Ovary (tissue), 9 donors: ENCODE results near the gene TNFRSF13B. TPM values are rescaled to one million over a fixed set of nuclear protein-coding genes. Genes with fewer than 3 reads are reported as not detected.
"Not testable (repeated sequence)": the region's sequence is repeated elsewhere in the genome, so short reads cannot be mapped to it uniquely, and the experiment has no call there.

Experiments
- DNase-seq, 5 donors: peaks; one replicate each; pipeline ENCODE4 v3.0.0-alpha.2; 2019 to 2020
- H3K27ac ChIP-seq, 2 donors: fragments of 200-600 bp; one replicate each; pipeline versions ENCODE4 v1.5.1 to v1.8.0; 2019 to 2022
- H3K27me3 ChIP-seq: fragments of 200-600 bp; one replicate; pipeline ENCODE4 v1.8.0; 2022
- H3K36me3 ChIP-seq: fragments of 200-600 bp; sonication (generic); one replicate; pipeline ENCODE4 v1.5.1; 2019
- H3K4me1 ChIP-seq: one replicate; pipeline ENCODE4 v1.8.1; 2013; ENCODE audit warnings: mild to moderate bottlenecking, moderate library complexity; ENCODE audit not compliant: insufficient read depth
- H3K4me3 ChIP-seq: fragments of 200-600 bp; sonication (generic); one replicate; pipeline ENCODE4 v1.5.1; 2017
- H3K9me3 ChIP-seq, 2 donors: fragments of 200-600 bp in 1 of 2; sonication (generic) in 1 of 2; one replicate each; pipeline versions ENCODE4 v1.5.1 to v1.8.1; 2013 to 2019; ENCODE audit warnings: mild to moderate bottlenecking in 1 of 2, moderate library complexity in 1 of 2
- CTCF ChIP-seq, 3 donors: fragments of 450-650 bp in 2 of 3; fragments of 200-600 bp in 1 of 3; IDR thresholded peaks; one replicate each; pipeline versions ENCODE4 v1.5.1 to v1.8.0; 2016 to 2022; ENCODE audit warnings: antibody characterized with exemption in 3 of 3, mild to moderate bottlenecking in 1 of 3
- EP300 ChIP-seq: sonication (generic); formaldehyde crosslinking; IDR thresholded peaks from one replicate; pipeline ENCODE4 v1.6.1; 2017; ENCODE audit warnings: antibody characterized with exemption
- POLR2A ChIP-seq: fragments of 450-650 bp; IDR thresholded peaks from one replicate; pipeline ENCODE4 v1.6.1; 2017; ENCODE audit warnings: antibody characterized with exemption, mild to moderate bottlenecking, moderate library complexity
- WGBS, 3 donors: extraction: QIAGEN DNeasy Blood & Tissue Kit in 1 of 3; methylation state at CpG; one replicate each; pipeline versions ENCODE4 v1.1.5 to v1.1.7; 2013 to 2017; 5-methylcytosine and 5-hydroxymethylcytosine counted together
- intact Hi-C, 4 donors: fragments of 100-400 bp; cut with DNase I; formaldehyde crosslinking; loops; one replicate each; pipeline versions ENCODE4 v1.11.0 to v1.15.1; 2022 to 2023
- polyA plus RNA-seq, 2 donors: library from polyadenylated mRNA; stranded (reverse); fragments of 200-250 nt in 1 of 2; fragments of 350-450 nt in 1 of 2; fragmentation: Illumina TruSeq in 1 of 2; extraction: RNeasy Lipid Tissue Mini Kit (QIAGEN cat#74804) in 1 of 2; gene quantifications; one replicate each; pipeline ENCODE4 v1.2.3, GENCODE V29; 2013 to 2014
- total RNA-seq, 7 donors: library from RNA; depleted of rRNA in 2 of 7; stranded (reverse); fragments of >200 nt in 2 of 7; fragmentation: NEBNext Ultra II Directional in 3 of 7; extraction: Animal tissue kit (Norgen Biotek cat#: 25700) in 3 of 7; gene quantifications; one replicate each; pipeline versions ENCODE4 v1.1.0 to v1.2.4, GENCODE V29; 2016 to 2023
- donor health status: DM: no; HTN: no; CAD: no; lungs with moderate emphysema.
- donor health status: DM: no; HTN: no; CAD: no.
- donor health status: Bipolar disorder and iron deficiency.
- donor health status: DM: yes; HTN: yes; CAD: no.
- donor health status: DM: no; HTN: no; CAD: no.
- donor health status: DM: yes; HTN: yes; CAD: no.

TNFRSF13B gene
- total and polyA plus RNA-seq, 9 donors = 0.53 TPM; not detected in 8

GRCh38 chr17:16968786-16969185 is 3.1 kb downstream of the TNFRSF13B start:
- intact Hi-C loops = no loop called here
- Histone ChIP-seq H3K4me1 (no peaks in the 10 kb centered on the region), H3K36me3 (no peaks in the 10 kb centered on the region)

GRCh38 chr17:16962804-16963203 is 9.1 kb downstream of the TNFRSF13B start:
- DNase-seq = no peak
- TF ChIP-seq POLR2A (no peak), EP300 (no peak), CTCF (IDR thresholded peaks at IDR 0.05) (no peak)
- intact Hi-C loops = no loop called here
- Histone ChIP-seq H3K36me3 (no peaks in the 10 kb centered on the region), H3K27me3 (no peaks in the 10 kb centered on the region), H3K4me1 (no peaks in the 10 kb centered on the region), H3K9me3 (no peaks in the 10 kb centered on the region), H3K27ac (no peak overlapping the region), H3K4me3 (no peak overlapping the region)
- 43 to 53% (median 50%) methylated on average over 7 of the region's 7 CpGs for WGBS, 3 donors

More at GRCh38 chr17:16968786-16969185, 3.1 kb downstream of the TNFRSF13B start:
- Histone ChIP-seq H3K27ac (no peak overlapping the region), H3K27me3 (no peaks in the 10 kb centered on the region), H3K4me3 (no peak overlapping the region), H3K9me3 (no peaks in the 10 kb centered on the region)
- WGBS, 3 donors = 85 to 93% (median 86%) methylated on average over 1 of the region's 1 CpG
- TF ChIP-seq EP300 = no peak
- no peak for TF ChIP-seq POLR2A
- TF ChIP-seq CTCF (IDR thresholded peaks at IDR 0.05) = no peak
- DNase-seq = no peak

GRCh38 chr17:16961792-16962191 is 10.1 kb downstream of the TNFRSF13B start:
- intact Hi-C loops = no loop called here
- no peaks in the 10 kb centered on the region for H3K4me1 ChIP-seq
- H3K4me3 ChIP-seq = no peak overlapping the region
- WGBS, 3 donors = 71 to 77% (median 77%) methylated on average over 3 of the region's 3 CpGs
- DNase-seq = no peak
- H3K27ac ChIP-seq = no peak overlapping the region
- no peak for TF ChIP-seq POLR2A
- no peak for TF ChIP-seq CTCF (IDR thresholded peaks at IDR 0.05)
- no peak for TF ChIP-seq EP300
- H3K9me3 ChIP-seq = no peaks in the 10 kb centered on the region
- H3K27me3 ChIP-seq = no peaks in the 10 kb centered on the region
- no peaks in the 10 kb centered on the region for H3K36me3 ChIP-seq

GRCh38 chr17:16961022-16961421 is 10.9 kb downstream of the TNFRSF13B start:
- H3K4me1 ChIP-seq, intact Hi-C loops, H3K4me3 ChIP-seq, H3K27ac ChIP-seq, DNase-seq, H3K9me3 ChIP-seq, H3K36me3 ChIP-seq, H3K27me3 ChIP-seq: not testable (repeated sequence)
- 38 to 74% (median 69%) methylated on average over 2 of the region's 2 CpGs for WGBS, 3 donors

- H3K9me3 ChIP-seq, H3K36me3 ChIP-seq, H3K4me1 ChIP-seq, H3K27me3 ChIP-seq, H3K27ac ChIP-seq, intact Hi-C loops, DNase-seq, H3K4me3 ChIP-seq: not testable (repeated sequence)
- WGBS, 3 donors = 49 to 52% (median 52%) methylated on average over 6 of the region's 6 CpGs
These were observed 16.9 kb downstream of the TNFRSF13B start for GRCh38 chr17:16955011-16955410.

DNA sequence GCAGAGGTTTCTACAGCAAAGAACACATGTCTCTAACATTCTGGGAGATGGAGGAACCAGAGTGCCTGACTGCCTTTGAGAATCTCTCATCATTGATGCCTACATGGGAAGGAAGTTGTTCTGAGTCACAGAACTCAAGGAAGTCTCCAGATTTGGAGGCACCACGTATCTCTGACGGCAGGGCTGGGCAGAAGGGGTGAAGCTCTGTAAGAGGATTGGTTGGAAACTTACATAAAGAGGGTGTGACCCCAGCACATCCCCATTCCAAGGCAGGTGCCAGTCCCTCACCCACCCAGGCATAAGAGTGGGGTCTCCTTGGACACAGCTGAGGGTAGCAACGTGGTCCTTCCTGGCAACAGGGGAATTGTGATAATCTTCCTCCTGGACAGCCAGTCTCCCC is 17.4 kb downstream of the TNFRSF13B start:
- Histone ChIP-seq H3K4me1 (no peaks in the 10 kb centered on the region), H3K27ac (no peak overlapping the region), H3K36me3 (no peaks in the 10 kb centered on the region), H3K9me3 (peaks cover 0 to 5% of the 10 kb centered on the region in 2 donors), H3K4me3 (no peak overlapping the region), H3K27me3 (no peaks in the 10 kb centered on the region)
- 45 to 58% (median 48%) methylated on average over 3 of the region's 3 CpGs for WGBS, 3 donors
- DNase-seq = no peak
- intact Hi-C loops = no loop called here
- TF ChIP-seq POLR2A (no peak), CTCF (IDR thresholded peaks at IDR 0.05) (no peak), EP300 (no peak)
